HS-27A (cell line): Measurements from ENCODE around the gene TOLLIP.

Source experiments
- DNase-seq: peaks from one replicate; pipeline ENCODE4 v3.0.0-alpha.2; 2012; ENCODE audit warnings: low read depth, missing footprints

The TOLLIP gene

DNA sequence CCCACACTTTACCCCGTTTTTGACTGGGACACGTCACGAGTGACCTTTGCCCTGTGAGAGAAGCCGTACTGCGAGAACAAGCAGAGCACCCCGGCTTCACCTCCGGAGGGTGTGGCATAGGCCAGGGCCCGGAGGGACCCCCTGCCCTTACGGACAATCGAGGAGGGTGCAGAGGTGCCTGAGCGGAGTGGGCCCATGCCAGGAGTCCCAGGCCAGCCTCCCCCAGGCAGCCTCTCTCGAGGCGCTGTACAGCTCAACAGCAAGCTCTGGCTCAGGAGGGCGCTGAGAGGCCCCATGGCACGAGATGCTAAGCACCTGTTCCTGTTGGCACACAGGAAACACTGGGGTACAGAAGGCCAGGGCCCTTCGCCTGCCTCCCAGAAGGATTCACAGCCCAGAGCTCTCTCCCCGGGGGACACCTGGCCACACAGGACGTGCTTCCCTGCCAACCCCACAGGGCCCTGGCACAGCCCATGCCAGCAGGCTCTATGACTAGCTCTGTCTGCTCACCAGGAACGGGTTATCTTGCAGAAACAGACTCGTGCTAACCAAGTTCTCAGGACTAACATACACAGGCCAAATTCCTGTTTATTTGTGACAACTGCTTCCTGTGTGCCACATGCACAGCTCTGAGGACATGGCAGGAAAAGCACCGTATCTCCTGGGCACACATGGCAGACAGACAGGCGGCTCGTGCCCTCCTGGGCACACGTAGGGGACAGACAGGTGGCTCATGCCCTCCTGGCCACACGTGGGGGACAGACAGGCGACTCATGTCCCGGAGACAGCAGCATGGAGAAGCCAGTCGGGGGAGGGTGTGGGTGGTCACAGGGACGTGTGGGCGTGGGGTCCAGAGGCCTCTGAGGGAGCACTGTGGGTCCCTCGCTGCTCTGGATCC lies 11.6 kb downstream of the TOLLIP start:
- no peak for DNase-seq

DNA sequence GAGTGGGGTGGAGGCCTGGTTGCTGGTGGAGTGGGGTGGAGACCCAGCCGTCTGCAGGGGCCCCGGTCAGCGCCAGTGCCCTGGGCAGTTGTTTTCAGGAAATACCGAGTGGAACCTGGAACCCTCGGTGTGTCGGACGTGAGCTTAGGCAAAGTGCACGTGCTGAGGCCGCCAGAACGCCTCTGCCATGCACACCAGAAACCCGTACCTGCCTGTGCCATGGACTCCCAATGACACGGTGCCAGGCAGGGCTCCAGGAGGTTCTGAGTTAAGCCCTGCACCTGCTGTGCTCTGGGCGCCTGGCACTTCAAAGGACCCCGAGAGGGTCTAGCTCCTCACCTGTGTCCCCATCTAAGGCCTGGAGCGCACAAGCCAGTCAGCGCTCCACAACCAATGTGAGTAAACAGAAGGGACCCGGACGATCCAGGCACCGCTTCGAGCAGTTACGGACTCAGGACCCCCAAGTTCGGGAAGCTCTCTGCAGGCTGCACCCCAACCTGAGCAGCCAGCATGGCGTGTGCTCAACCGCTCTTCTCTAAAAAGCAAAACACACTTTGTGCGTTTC lies 12.3 kb downstream of the TOLLIP start:
- no peak for DNase-seq

DNA sequence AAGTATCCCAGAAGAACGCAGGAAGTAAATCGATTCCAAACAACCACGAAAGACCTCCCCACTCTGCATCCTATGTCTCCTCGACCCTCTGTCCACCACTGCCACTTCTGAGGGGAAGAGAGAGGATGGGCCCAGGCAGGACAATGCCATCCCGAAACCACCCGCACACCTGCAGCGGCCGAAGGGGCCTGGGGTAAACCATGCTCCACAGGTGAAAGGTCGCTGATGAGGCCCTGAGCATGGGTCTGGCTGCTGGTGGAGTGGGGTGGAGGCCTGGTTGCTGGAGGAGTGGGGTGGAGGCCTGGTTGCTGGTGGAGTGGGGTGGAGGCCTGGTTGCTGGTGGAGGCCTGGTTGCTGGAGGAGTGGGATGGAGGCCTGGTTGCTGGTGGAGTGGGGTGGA lies 13.1 kb downstream of the TOLLIP start:
- no peak for DNase-seq

DNA sequence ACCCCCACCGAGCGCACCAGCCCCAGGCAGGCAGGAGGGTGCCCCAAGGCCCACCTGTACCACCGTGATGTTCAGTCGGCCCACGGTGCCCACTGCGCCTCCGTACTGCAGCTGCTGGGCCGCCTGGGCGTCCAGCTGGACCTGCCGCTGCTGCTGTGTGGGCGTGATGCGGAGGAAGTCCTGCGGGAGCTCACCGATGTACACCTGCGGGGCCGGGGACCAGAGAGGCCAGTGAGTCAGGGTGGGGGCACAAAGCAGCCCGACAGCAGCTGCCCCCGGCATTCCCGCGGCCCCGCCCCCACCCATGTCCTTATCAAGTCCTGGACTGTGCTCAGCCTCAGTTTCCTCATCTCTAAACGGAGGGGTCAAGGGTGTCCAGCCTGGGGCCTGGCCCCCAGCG lies 13.8 kb downstream of the TOLLIP start:
- no peak for DNase-seq

DNA sequence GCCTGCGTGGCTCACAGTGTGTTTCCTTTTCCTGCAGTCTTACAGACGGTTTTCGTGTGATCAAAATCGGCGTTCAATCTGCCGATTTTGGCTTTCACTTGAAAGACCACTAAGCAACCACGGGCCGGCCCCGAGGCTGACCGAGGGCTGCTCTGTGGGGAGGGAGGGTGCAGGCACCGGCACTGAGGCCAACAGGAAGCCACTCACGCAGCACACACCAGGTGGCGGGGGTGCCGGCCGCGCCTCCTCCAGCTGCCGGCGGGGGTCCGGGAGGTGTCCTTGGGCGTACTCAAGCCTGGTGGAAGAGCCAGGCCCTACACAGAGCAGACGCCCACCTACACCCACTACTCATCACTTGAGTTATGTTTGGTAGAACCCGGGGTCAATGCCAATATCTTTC lies 14.3 kb downstream of the TOLLIP start:
- no peak for DNase-seq

DNA sequence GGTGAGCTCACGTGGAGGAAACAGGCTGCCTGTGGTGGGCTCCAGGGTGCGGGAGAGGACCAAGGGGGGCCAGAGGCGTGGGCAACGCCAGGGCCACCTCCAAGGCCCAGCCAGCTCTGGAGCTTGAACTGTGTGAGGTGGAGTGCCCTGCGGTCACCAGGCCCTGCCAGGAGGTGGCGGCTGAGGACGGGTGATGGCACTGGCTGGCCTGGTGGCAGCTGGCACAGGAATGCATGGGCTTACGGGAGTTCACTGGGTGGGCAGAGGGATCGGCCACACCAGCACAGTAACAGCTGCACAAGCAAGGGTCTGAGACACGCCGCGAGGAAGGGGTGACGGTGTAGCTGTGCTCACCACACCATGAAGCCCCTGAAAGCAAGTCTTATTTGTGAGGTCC lies 15.8 kb downstream of the TOLLIP start:
- DNase-seq, result no peak

DNA sequence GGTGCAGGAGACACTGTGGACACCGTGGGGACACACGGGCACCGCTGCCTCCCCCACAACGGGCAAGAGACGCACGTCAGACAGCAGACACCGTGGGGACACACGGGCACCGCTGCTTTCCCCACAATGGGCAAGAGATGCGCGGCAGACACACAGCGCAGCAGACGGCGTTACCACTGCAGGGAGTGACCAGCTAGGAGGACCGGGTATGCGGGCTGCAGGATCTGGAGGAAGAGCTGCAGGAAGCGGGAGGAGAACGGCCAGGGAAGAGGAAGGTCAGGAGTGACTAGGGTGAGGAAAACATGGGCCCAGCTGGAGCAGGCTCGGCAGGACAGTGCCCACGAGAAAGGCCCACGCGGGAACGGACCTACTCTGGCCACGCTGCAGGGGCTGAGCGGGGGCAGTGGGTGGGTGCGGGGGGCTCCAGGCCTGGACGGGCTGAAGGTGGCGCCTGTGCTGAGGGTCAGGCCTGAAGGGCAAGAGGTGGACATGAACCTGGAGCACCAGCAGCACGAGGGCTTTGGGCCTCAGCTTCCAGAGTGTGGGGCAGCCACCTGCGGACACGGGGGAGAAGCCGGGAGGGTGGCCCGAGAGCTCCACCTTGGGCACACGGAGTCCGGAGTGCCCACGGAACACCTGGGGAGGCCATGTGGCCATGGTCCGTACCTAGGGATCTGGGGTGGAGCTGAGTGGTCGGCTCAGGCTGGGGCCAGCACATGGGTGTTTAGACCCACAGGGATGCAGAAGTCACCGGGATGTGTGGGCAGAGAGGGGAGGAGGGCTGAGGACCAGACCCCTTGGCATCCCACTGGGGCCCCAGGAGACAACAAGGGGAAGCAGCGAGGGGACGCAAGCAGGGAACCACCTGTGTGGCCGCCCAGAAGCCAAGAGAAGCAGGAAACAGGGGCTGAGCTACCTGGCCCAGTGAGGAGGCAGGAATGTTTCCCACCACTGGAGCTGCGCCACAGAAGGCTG lies 16.5 kb downstream of the TOLLIP start:
- DNase-seq, result no peak

DNA sequence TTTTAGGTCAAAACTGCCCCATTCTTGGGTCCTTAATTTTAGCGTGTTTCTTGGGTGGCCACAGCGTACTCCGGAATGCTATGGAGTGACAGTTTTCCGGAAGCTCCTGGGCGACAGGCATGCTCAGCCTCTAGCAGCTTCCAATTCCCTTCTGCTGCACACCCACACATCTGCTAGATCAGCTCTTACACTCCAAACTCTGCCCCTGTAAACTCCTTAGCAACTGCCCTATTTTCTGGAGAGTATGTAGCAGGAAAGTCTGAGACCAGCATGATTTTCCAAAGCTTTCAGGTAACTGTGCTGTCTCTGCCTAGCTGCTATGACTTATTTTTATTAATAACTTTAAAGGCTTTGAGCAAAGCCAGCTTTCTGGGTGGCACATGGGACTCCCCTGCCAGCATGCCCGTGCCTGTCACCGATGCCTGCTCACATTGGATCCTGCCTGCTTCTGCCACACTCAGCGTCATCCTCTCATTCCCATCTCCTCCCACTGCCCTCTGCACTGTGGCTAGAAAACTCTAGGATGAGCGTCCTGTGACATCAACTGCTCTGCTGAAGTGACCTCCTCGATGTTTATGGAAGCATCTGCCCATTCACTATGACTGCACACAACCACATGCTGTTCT lies 17.3 kb downstream of the TOLLIP start:
- no peak for DNase-seq

DNA sequence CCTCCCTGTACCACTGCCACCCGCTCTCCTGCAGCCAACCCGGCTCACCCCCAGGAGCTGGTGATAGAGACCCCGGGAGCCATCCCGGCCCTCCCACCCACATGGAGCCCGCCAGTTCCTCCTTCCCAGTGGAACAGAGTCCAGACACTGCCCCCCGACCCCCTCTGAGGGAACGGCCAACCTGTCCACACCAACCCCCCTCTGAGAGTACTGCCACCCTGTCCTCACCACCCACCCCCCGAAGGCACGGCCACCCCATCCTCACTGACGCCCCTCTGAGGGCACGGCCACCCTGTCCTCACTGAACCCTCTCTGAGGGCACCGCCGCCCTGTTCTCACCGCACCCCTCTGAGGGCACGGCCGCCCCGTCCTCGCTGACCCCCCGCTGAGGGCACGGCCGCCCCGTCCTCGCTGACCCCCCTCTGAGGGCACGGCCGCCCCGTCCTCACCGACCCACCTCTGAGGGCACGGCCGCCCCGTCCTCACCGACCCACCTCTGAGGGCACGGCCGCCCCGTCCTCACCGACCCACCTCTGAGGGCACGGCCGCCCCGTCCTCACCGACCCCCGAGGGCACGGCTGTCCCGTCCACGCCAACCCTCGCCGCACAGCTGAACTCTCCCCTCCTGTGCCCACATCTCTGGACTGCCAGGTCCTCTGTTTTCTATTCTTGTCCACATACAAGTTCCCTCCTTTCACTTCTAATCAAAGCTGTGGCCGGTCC lies 18.0 kb downstream of the TOLLIP start:
- DNase-seq, result no peak

DNA sequence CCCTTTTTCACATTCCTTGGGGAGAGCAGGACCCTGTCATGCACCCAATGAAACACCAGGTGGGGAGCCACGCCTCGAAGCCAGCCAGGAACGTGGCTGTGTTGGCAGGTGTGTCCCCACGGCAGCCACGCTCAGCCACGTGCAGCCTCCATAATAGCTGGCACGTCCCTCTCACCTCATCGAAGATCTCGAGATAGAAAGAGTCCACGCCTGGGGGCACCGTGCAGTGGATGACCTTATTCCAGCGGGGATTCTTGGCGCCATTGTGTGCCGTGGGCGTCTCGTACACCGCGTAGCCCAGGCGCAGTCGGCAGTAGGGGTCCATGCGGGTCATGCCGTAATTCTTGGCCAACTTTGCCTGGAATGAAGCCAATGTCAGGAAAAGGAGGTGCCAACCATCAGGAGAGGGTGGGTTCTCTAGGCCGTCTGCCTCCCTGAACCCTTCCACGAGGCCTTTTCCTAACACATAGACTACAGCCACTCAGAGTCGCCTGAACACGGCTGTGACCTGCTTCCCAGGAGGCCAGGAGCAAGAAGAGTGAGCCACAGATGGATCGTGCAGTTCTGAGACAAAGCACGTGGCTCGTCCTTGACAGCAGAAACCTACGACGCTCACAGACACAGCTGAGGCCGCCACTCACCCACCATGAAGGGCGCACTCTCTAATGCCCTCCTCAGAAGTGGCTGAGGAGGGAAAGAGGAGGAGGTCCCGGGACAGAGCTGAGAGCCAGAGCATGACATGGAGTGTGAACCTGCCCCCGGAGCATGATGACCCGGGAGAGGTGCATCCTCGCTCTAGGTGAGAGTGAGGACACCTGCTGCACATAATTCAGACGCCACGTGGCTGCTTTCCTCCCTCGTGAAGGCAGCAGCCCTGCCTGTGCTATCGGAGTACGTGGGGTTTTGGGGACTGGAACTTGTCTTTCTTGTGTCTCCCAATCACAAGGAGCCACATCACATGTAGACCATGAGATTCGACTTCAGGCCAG lies 19.1 kb downstream of the TOLLIP start:
- no peak for DNase-seq

DNA sequence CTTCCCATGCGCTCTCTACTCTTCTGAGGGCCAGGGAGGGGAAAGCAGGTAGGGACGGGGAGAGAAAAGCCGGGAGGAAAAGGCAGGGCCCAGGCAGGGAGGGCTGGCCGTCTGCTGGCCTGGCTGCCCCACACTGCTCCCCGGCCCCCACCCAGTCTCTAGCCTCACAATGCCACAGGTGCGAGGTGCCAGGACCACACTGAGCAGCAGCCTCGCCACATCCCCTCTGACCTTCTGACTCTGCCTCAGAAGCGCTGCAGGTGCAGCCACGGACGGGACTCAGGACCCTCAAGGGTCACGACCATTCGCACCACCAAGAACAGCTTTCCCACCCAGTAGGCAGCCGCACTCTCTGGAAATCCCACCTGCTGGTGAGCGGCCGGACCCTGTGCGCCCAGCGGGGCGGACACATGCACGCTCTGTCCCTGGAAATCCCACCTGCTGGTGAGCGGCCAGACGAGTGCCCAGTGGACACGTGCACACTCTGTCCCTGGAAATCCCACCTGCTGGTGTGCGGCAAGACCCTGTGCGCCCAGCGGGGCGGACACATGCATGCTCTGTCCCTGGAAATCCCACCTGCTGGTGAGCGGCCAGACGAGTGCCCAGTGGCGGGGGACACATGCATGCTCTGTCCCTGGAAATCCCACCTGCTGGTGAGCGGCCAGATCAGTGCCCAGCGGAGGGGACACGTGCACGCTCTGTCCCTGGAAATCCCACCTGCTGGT lies 20.1 kb downstream of the TOLLIP start:
- DNase-seq, result no peak

DNA sequence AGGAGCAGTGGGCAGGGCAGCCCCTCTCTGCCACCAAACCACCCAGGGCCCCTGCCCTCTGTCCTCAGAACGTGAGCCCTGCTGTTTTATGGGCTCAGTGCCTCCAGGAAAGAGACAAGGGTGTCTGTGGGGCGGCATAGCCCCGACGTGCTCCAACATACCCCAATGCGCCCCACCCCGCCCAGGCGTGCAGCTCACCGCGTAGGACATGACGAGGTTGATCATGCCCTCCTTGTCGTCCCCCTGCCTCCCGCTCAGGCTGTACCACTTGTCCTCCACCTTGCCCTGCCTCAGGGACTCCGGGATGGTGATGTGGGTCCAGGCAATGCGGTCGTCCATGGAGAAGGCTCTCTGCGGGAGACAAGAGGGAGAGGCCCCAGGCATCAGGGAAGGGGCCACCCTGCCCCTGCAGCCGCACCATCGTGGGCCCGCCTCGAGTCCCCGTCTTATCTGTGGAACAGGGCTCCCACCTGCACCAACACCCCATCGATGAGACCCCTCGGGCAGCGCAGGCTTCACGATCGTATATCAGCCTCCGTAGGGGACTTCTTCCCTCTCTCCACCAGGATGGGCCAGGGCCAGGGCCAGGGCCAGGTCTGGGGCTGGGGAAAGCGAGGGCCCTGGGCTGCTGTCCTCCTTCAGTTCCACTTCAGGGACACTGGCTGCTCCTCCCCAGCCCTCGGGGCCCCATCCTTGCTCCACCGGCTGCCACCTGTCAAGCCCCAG lies 20.8 kb downstream of the TOLLIP start:
- DNase-seq, result no peak

DNA sequence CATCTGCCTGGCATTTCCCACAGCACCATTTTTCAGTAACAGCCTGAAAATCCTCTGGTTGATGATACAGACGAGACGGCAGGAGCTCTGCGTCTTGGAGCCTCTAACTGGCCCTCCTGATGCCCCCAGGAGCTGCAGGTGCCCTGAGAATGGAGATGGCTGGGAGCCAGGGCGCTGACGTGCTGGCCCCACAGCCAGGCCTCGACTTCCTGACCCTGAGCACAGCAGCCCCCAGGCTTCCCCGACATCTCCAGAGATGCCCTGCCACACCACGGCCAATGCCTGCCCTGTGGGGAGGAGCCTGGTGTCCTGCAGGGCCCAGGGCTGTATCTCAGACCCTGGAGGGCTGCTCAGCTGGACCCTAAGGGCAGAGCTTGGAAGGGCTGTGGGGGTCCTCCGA lies 21.5 kb downstream of the TOLLIP start:
- DNase-seq, result no peak

DNA sequence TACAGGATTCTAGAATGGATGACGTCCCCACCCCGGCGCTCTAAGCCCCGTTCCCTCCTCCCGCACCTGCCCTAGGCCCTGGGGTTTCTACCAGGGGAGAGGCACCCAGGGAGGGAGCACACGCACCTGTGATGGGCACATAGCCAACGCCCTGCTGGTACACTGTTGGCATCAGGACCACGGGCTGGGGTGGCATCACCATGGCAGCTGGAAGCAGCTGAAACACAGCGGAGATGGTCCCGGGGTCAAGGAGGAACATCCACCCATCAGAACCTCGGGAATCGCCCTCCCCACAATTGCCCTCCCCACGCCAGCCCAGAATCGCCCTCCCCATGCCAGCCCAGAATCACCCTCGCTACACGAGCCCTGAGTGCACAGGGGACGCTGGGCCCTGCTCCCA lies 23.6 kb downstream of the TOLLIP start:
- no peak for DNase-seq

DNA sequence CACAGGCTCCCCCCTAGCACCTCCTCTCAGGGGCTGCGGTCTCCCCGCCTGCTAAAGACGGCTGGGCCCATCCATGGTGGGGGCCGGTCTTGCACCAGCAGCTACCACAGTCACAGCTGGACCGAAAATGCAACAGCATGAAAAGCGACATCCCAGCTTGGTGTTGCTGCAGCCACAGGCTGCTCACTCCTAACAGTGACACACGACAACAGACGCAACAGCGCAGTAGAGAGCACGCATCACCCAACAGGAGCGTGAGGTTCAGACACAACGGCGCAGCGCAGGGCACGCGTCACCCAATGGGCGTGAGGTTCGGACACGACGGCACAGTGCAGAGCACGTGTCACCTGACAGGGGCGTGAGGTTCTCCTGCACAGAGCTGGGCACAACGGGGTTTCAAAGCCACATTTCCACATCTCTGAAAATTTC lies 24.1 kb downstream of the TOLLIP start:
- no peak for DNase-seq

DNA sequence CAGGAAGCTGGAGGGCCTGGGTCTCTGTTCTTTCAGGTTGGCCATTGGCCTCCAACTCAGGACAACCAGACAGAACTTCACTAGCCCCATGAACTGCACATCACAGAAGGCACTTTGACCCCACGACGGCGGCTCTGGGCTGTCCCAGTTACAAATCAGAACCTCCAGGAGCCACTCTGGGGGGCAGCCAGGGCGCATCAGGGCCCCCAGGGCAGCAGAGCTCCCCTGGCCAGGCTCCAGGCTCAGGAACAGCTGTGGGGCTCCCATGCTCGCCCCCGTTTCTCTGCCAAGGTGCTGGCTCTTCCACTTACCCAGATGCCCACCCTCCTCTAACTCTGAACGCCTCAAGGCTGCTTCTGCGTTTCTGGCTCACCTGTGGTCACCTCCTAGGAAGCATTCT lies 25.5 kb downstream of the TOLLIP start:
- no peak for DNase-seq

DNA sequence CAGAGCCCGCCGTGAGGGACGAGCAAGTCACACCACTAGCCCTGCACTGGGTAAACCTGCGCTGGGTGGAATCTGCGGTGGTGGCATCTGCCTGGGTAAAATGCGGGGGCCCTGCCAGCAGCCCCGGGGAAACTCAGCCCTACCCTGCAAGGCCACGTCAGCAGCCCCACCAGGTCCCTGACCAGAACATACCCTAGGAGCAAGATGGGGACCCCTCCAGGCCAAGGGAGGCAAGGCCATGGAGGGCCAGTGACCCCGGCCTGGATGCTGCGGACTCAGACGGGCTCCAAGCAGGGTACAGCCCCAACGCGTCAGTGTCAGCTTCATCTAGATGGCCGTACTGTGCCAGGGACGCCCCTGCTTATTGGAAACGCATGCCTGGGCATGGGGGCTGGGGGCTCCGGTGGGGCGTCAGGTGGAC lies 26.3 kb downstream of the TOLLIP start:
- no peak for DNase-seq

DNA sequence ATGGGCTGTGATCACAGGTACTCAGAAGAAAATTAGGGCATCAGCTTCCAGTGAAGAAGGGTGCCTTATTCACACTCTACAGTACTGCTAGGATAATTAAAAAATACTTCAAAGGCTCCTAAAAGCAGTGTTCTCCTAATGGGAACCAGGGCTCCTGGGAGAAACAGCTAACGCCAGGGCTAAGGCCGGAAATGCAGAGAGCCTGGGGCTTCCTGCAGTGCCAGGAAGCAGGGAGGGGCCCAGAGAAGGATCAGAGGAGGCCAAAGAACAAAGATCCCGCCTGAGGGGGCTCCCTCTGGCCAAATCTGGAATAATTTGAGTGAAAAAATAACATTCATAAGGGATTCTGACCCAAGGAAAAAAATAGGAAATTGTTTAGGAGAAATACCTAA lies 27.5 kb downstream of the TOLLIP start:
- DNase-seq, result no peak
